Stimulated activated CD4-positive, alpha-beta T cell treated with anti-CD3 and anti-CD28 coated beads, Interleukin-15, amount 100 ng/mL, for 1 hour (primary cell): ENCODE measurements around the gene TF.

ENCODE experiments used
- DNase-seq, 2 donors: peaks; one replicate each; pipeline ENCODE4 v3.0.0-alpha.2; 2020; ENCODE audit warnings: low read depth in 1 of 2, low spot score in 1 of 2

The TF gene

GRCh38 chr3:133834621-133835417 is 88.6 kb downstream of the TF start:
- no peak for DNase-seq

GRCh38 chr3:133835418-133835743 is 89.2 kb downstream of the TF start:
- DNase-seq, result no peak

GRCh38 chr3:133835961-133836360 is 89.8 kb downstream of the TF start:
- no peak for DNase-seq

GRCh38 chr3:133836497-133837158 is 90.4 kb downstream of the TF start:
- DNase-seq, result no peak

GRCh38 chr3:133837487-133838295 is 91.5 kb downstream of the TF start:
- no peak for DNase-seq

- no peak for DNase-seq
Measured at GRCh38 chr3:133838296-133838789, 92.2 kb downstream of the TF start.

GRCh38 chr3:133838916-133839800 is 93.0 kb downstream of the TF start:
- no peak for DNase-seq

GRCh38 chr3:133840055-133840737 is 94.0 kb downstream of the TF start:
- DNase-seq, result no peak

GRCh38 chr3:133840767-133841166 is 94.6 kb downstream of the TF start:
- no peak for DNase-seq

- no peak for DNase-seq
Measured at GRCh38 chr3:133841196-133841595, 95.0 kb downstream of the TF start.

GRCh38 chr3:133842158-133842557 is 96.0 kb downstream of the TF start:
- DNase-seq, result no peak

- DNase-seq, result no peak
Measured at GRCh38 chr3:133843634-133844033, 97.4 kb downstream of the TF start.

- no peak for DNase-seq
Measured at GRCh38 chr3:133845127-133845526, 98.9 kb downstream of the TF start.
